CD4-positive, alpha-beta T cell (primary cell): ENCODE measurements around the gene STBD1. TPM values are rescaled to one million over a fixed set of nuclear protein-coding genes. Genes with fewer than 3 reads are reported as not detected.
A peak's percentile ranks its signal among the peaks of the same experiment; 100 is the strongest.

Experiments
- ATAC-seq: fragments of 200-7000 bp; cut with Tn5 transposase; one replicate; pipeline ENCODE4 v1.10.0; 2022; ENCODE audit warnings: mild to moderate bottlenecking; ENCODE audit not compliant: poor library complexity
- CTCF ChIA-PET: fragments of 350-600 bp; sonication (Branson Sonifier 250); formaldehyde crosslinking; loops from one replicate; lab custom pipeline; 2021; ENCODE audit warnings: antibody characterized with exemption, inconsistent platforms; lab: Charles Lee
- POLR2A ChIA-PET: fragments of 350-600 bp; sonication (Branson Sonifier 250); formaldehyde crosslinking; loops from one replicate; lab custom pipeline; 2021; ENCODE audit warnings: antibody characterized with exemption, inconsistent platforms; lab: Charles Lee
- DNase-seq, 14 experiments: peaks; one replicate each; pipeline ENCODE4 v3.0.0-alpha.2; 2013 to 2020; ENCODE audit warnings: mixed read lengths in 2 of 14
- H3K27ac ChIP-seq, 2 donors: one replicate each; pipeline versions ENCODE4 v1.5.1 to v1.7.0; 2013; ENCODE audit warnings: low read length in 2 of 2, low read depth in 1 of 2, mild to moderate bottlenecking in 1 of 2
- H3K27me3 ChIP-seq, 2 experiments: 1 replicate in 1 of 2; 2 replicates in 1 of 2; pipeline versions ENCODE4 v1.6.1 to v1.7.0; 2013; ENCODE audit warnings: low read length in 2 of 2, control low read depth in 1 of 2, mild to moderate bottlenecking in 1 of 2, moderate library complexity in 1 of 2; ENCODE audit not compliant: insufficient read depth in 2 of 2, control insufficient read depth in 1 of 2
- H3K36me3 ChIP-seq: one replicate; pipeline ENCODE4 v1.6.1; 2013; ENCODE audit warnings: low read length, control low read depth; ENCODE audit not compliant: insufficient read depth
- H3K4me1 ChIP-seq: one replicate; pipeline ENCODE4 v1.6.1; 2013; ENCODE audit warnings: low read length, control low read depth; ENCODE audit not compliant: insufficient read depth
- H3K4me3 ChIP-seq: one replicate; pipeline ENCODE4 v1.5.1; 2013; ENCODE audit warnings: mild to moderate bottlenecking, low read length, moderate library complexity
- H3K9me3 ChIP-seq, 2 experiments: 1 replicate in 1 of 2; 2 replicates in 1 of 2; pipeline versions ENCODE4 v1.6.1 to v1.7.0; 2013; ENCODE audit warnings: low read length in 2 of 2, mild to moderate bottlenecking in 2 of 2, control low read depth in 1 of 2, moderate library complexity in 1 of 2; ENCODE audit not compliant: control insufficient read depth in 1 of 2, insufficient read depth in 1 of 2
- H3K27ac Mint-ChIP-seq: one replicate; pipeline ENCODE4 v1.8.0; 2020; ENCODE audit warnings: mixed read lengths
- H3K27me3 Mint-ChIP-seq: one replicate; pipeline ENCODE4 v1.8.0; 2021; ENCODE audit warnings: mixed read lengths
- H3K36me3 Mint-ChIP-seq: one replicate; pipeline ENCODE4 v1.8.0; 2021; ENCODE audit warnings: low read depth, mixed read lengths
- H3K4me1 Mint-ChIP-seq: one replicate; pipeline ENCODE4 v1.8.0; 2021; ENCODE audit warnings: low read depth, mixed read lengths
- H3K4me3 Mint-ChIP-seq: one replicate; pipeline ENCODE4 v1.8.0; 2020; ENCODE audit warnings: mild to moderate bottlenecking, mixed read lengths
- H3K9me3 Mint-ChIP-seq: one replicate; pipeline ENCODE4 v1.8.0; 2020; ENCODE audit warnings: mixed read lengths
- intact Hi-C, 2 experiments: fragments of 100-400 bp; cut with DNase I in 1 of 2; cut with micrococcal nuclease in 1 of 2; formaldehyde crosslinking; loops; one replicate each; pipeline versions ENCODE4 v1.15.1 to v1.9.0; 2023 to 2025; cut with DNase I, micrococcal nuclease
- total RNA-seq, 174 experiments: library from RNA in 2 of 174; stranded (reverse) in 2 of 174; gene quantifications; one replicate each; pipeline ENCODE4 v1.2.3 and lab custom pipeline; 2021 to 2026
- TF ChIP-seq, protein P1 (sequence below): fragments of 200-600 bp; IDR thresholded peaks from one replicate; pipeline ENCODE4 v1.8.0; 2022; ENCODE audit warnings: antibody characterized with exemption, mild to moderate bottlenecking

Gene STBD1
- total RNA-seq, 2 experiments from 2014 or later: 0.11 TPM; not detected in 1

GRCh38 chr4:76300012-76300411 is 6.5 kb upstream of the STBD1 start:
- TF ChIP-seq, protein P1, sequence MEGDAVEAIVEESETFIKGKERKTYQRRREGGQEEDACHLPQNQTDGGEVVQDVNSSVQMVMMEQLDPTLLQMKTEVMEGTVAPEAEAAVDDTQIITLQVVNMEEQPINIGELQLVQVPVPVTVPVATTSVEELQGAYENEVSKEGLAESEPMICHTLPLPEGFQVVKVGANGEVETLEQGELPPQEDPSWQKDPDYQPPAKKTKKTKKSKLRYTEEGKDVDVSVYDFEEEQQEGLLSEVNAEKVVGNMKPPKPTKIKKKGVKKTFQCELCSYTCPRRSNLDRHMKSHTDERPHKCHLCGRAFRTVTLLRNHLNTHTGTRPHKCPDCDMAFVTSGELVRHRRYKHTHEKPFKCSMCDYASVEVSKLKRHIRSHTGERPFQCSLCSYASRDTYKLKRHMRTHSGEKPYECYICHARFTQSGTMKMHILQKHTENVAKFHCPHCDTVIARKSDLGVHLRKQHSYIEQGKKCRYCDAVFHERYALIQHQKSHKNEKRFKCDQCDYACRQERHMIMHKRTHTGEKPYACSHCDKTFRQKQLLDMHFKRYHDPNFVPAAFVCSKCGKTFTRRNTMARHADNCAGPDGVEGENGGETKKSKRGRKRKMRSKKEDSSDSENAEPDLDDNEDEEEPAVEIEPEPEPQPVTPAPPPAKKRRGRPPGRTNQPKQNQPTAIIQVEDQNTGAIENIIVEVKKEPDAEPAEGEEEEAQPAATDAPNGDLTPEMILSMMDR: no peak
- peaks cover 12% of the 10 kb centered on the region for H3K4me1 ChIP-seq
- DNase-seq: peak in 2 of 14 experiments; percentile 6 to 15
- H3K36me3 Mint-ChIP-seq: no peaks in the 10 kb centered on the region
- H3K27me3 ChIP-seq: no peaks in the 10 kb centered on the region
- intact Hi-C loops: no loop called here
- no peak overlapping the region for H3K27ac Mint-ChIP-seq
- peaks cover 10% of the 10 kb centered on the region for H3K4me1 Mint-ChIP-seq
- ChIA-PET POLR2A (no interaction called here), CTCF (no interaction called here)
- H3K9me3 ChIP-seq: peaks cover 0 to 11% of the 10 kb centered on the region in 2 experiments
- H3K36me3 ChIP-seq: no peaks in the 10 kb centered on the region
- H3K27me3 Mint-ChIP-seq: peaks cover 14% of the 10 kb centered on the region
- H3K27ac ChIP-seq: no peak overlapping the region
- H3K4me3 ChIP-seq: no peak overlapping the region
- H3K4me3 Mint-ChIP-seq: no peak overlapping the region
- peaks cover 20% of the 10 kb centered on the region for H3K9me3 Mint-ChIP-seq
- no peak for ATAC-seq

DNA sequence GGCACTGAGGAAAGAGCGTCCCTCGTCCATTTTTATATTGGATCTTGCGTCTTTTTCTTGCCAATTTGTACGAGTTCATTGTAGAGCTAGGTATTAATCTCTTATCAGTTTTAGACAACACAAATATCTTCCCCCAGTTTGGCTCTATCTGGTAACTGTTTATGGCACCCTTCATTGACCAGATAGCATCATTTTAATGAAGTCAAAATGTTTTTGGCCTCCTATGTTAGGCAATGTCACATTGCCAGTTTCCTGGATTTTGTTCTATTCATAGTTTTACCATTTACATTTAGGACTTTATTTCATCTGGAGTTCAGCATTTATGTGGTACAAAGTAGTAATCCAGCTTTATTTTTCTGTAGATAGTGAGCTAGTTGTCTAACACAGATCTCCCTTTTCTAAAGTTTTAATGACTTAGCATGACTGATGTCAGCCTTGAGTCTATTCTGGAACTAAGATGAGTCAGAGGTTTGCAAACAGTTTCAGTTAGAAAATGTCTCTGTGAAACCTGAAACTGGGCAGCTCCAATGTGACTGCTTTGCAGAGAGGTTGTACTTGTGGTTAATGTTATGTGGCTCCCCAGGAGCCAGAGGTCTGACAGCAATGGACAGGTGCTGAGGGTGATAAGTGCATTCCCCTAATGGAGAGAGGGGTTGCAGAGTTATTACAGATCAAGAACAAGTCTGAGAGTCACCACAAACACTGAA is 5.3 kb upstream of the STBD1 start:
- intact Hi-C loops: no loop called here
- H3K27ac Mint-ChIP-seq: no peak overlapping the region

GRCh38 chr4:76301775-76302162 is 4.8 kb upstream of the STBD1 start:
- H3K4me3 Mint-ChIP-seq: no peak overlapping the region
- no peaks in the 10 kb centered on the region for H3K36me3 Mint-ChIP-seq
- H3K4me3 ChIP-seq: no peak overlapping the region
- peaks cover 0 to 11% of the 10 kb centered on the region in 2 experiments for H3K9me3 ChIP-seq
- H3K27ac ChIP-seq: no peak overlapping the region
- intact Hi-C loops: no loop called here
- TF ChIP-seq, protein P1: no peak
- ATAC-seq (no peak), DNase-seq (no peak)
- H3K4me1 Mint-ChIP-seq: peaks cover 19% of the 10 kb centered on the region
- H3K36me3 ChIP-seq: no peaks in the 10 kb centered on the region
- CTCF ChIA-PET: no interaction called here
- no peaks in the 10 kb centered on the region for H3K27me3 ChIP-seq
- POLR2A ChIA-PET: no interaction called here
- peaks cover 14% of the 10 kb centered on the region for H3K9me3 Mint-ChIP-seq
- H3K4me1 ChIP-seq: peaks cover 25% of the 10 kb centered on the region
- no peak overlapping the region for H3K27ac Mint-ChIP-seq
- H3K27me3 Mint-ChIP-seq: peaks cover 18% of the 10 kb centered on the region

More for the DNA sequence above, 5.3 kb upstream of the STBD1 start:
- TF ChIP-seq, protein P1: no peak
- Mint-ChIP-seq H3K4me3 (no peak overlapping the region), H3K4me1 (peaks cover 19% of the 10 kb centered on the region), H3K27me3 (peaks cover 18% of the 10 kb centered on the region), H3K9me3 (peaks cover 17% of the 10 kb centered on the region), H3K36me3 (no peaks in the 10 kb centered on the region)
- POLR2A ChIA-PET: no interaction called here
- no peaks in the 10 kb centered on the region for H3K27me3 ChIP-seq
- DNase-seq (peak in 2 of 14 experiments; percentile 5 to 15), ATAC-seq (no peak)
- no peak overlapping the region for H3K4me3 ChIP-seq
- H3K27ac ChIP-seq: no peak overlapping the region
- H3K4me1 ChIP-seq: peaks cover 21% of the 10 kb centered on the region
- CTCF ChIA-PET: no interaction called here
- H3K36me3 ChIP-seq: no peaks in the 10 kb centered on the region
- H3K9me3 ChIP-seq: peaks cover 0 to 11% of the 10 kb centered on the region in 2 experiments
